ENCODE results near the gene ZDHHC12.
A peak's percentile ranks its signal among the peaks of the same experiment; 100 is the strongest.

ZDHHC12 gene

DNA sequence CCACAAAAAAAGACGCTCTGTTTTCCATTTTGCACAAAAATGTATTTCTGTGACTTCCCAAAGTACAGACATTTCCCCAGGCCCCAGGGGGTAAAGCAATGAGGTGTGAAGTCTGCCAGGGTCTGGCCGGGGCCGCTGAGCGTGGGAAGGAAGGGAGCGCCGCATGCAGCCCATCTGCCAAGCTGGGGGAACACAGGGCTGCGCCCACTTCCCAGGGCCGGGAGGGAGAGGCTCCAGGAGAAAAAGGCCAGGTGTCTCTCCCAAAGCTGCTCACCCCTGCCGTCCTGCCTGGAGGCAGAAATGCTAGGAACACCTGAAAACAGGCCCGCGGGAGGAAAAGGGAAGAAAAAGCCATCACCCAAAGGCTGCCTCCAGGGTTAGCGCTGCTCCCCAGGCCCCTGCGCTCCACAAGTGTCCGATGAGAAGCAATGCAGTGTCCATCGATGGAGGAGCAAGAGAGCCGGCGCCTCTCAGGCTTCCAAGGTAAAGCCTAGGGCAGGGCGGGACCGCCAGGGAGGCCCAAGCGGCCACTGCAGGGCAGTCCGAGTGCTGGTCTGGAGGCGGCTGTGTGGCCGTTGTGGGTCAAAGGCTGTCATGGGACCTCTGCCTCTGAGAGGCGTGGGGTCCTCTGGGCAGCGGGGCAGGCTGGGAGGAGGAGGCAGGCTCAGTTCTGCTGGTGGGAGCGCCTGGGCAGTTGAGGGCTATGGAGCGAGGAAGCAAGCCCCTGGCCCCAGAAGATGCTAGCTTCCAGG is 6.0 kb upstream of the ZDHHC12 start:
- no peak for DNase-seq

DNA sequence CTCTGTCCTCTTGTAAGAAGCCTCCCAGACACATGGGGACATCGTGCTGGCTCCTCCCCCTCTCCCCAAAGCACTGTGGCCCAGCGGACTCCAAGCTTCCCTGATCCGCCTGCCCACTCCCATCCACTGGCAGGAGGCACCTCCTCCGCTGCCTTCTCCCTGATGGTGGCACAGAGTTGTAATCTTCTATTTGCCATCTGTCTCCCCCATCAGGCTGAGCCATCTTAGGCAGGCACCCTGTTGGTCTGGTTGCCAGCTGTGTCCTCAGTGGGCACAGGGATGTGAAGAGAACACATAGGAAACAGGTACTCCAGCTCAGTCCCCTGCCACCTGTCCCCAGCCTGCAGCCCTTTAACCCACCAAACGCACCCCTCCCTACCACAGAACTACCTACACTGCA is 5.4 kb upstream of the ZDHHC12 start:
- no peak for DNase-seq

- no peak for DNase-seq
Observed at GRCh38 chr9:128728298-128728697, 4.4 kb upstream of the ZDHHC12 start.

DNA sequence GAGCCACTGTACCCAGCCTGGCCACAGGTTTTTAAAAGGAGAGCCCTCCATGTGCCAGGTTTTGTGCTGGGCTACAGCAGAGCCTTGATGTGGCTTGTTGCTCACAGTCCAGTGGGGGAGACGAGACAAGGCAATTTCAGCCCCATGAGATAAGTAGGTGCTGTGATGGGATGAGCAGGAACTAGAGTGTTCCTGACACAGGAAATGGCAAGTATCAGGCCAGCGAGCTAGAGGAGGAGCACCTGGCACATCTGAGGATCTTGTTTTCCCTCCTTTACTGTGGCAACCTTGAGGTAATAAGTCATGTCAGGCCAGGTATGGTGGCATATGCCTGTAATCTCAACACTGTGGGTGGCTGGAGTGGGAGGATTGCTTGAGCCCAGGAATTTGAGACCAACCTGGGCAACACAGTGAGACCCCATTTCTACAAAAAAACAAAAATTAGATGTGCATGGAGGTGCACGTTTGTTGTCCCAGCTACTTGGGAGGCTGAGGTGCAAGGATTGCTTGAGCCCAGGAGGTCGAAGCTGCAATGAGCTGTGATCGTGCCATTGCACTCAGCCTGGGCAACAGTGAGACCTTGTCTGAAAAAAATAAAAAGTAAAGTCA is 3.8 kb upstream of the ZDHHC12 start:
- DNase-seq, result no peak

DNA sequence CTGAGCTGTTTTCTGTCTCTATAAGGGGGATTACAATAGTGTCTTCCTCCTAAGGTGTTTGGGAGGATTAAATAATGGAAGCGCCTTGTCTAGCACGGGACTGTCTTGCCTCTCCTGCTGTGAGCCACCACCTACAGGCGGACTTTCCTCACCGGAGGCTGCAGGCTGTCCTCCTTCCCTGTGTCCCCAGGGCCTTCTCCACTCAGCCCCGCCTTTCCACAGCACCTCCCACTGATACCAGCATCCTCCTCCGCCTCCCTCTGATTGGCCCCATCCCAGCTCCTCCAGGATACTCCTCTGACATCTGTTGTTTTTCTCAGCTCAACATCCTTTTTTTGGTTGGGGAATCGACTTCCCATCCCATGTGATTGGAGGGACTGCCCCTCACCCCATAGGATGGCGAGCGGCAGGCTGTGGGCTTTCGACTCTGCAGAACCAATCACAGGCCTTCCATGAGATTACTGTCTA is 851 bp upstream of the ZDHHC12 start:
- DNase-seq, result peak; percentile 72

- no peak for DNase-seq
Observed at GRCh38 chr9:128723352-128723865, 518 bp downstream of the ZDHHC12 start.

GRCh38 chr9:128722380-128723351 is 1.3 kb downstream of the ZDHHC12 start:
- DNase-seq, result no peak

GRCh38 chr9:128721487-128722010 is 2.4 kb downstream of the ZDHHC12 start:
- no peak for DNase-seq

DNA sequence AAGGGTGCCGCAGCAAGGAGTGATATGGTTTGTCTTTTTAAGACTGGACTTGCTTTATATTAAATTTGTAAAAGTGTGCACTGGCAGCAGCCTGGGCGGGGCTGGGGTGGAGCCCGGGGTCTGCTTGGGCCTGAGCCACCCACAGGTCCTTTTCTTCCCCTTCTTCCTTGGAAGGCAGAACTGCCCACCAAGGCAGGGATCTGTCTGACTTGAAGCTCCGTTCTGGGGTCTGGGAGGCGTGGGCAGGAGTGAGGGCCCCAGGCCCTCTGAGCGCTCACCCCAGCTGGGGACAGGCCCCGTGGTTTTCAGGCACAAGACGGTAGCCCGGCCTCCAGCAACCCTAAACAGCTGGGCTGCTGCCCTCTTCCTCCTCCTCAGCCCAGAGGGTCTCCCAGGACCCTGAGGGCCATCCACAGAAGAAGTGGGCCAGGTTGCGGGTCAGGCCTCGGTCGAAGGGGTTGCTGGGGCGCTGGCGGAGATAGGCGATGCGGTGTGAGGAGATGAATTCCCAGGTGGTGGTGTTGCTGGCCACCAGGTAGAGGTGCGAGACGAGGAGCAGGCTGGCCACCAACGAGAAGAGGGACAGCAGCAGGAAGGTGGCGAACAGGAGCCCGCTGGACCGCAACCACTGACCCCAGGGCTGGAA is 3.0 kb downstream of the ZDHHC12 start:
- no peak for DNase-seq

GRCh38 chr9:128719919-128720605 is 3.9 kb downstream of the ZDHHC12 start:
- no peak for DNase-seq

- no peak for DNase-seq
Observed at GRCh38 chr9:128718475-128718874, 5.5 kb downstream of the ZDHHC12 start.

GRCh38 chr9:128718047-128718446 is 5.9 kb downstream of the ZDHHC12 start:
- no peak for DNase-seq

DNA sequence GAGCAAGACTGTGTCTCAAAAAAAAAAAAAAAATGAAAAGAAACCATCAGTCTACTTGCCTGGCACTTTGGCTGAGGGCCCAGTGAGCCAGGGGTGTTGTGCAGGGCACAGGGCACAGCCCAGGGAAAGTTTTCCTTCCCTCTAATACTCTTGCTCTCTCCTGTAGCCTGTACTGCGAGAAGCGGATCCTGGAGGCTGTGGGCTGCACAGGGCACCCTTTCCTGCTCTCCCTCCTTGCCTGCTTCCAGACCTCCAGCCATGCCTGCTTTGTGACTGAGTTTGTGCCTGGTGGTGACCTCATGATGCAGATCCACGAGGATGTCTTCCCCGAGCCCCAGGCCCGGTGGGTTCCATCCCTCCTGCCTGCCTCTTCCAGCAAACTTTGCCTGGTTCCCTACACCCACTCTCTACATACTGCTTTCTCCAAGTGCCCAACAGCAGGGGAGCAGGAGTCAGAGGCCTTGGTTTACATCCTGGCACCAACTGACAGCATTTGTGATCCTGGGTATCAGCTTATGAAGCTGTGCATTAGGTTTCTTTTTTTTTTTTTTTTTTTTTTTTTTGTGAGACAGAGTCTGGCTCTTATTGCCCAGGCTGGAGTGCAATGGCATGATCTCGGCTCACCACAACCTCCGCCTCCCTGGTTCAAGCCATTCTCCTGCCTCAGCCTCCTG is 7.2 kb downstream of the ZDHHC12 start:
- DNase-seq, result no peak

DNA sequence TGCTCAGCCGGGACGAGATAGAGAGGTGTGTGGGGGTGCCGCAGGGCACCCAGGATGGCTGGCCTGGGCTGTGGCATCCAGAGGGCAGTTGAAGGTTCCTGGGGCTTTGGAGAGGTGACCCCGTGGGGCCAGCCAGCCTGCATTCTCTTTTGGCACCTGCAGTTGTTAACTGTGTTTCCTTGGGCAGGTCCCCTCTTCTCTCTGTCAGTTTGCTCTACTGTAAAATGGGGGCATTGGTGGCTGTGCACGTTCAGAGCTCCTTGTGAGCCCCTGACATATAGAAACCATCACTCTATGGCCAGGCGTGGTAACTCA is 8.5 kb downstream of the ZDHHC12 start:
- no peak for DNase-seq

DNA sequence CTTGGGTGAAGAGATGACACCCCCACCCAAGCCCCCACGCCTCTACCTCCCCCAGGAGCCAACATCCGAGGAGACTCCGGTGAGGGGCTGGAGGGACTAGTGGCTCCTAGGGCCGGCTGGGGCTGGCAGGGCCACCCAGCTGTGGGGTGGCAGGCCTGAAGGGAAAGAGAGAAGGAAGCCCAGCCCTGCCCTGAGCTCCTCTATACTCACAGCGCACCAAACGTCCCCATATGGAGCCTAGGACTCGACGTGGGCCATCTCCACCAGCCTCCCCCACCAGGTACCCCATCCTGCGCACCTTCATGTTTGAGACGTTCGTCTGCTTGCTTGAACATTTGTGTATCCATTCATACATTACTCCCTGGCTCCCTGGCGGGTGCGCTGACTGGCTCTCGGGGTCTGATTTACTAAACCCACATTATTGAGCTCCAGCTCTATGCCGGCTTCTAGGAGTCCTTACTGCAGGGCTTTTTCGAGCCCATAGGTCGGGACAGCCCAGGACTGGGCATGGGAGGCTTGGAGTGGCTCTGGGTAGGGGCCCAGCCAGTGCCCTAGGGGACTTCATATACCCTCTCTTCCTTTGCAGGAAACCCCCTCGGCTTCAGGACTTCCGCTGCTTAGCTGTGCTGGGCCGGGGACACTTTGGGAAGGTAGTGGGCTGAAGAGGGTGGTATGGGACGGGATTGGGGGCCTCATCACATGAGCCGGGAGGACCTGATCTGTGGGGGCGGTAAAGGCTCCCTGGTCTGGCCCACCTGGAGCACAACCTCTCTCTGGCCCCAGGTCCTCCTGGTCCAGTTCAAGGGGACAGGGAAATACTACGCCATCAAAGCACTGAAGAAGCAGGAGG is 9.1 kb downstream of the ZDHHC12 start:
- DNase-seq, result no peak

GRCh38 chr9:128713941-128714573 is 9.9 kb downstream of the ZDHHC12 start:
- DNase-seq, result no peak

- DNase-seq, result no peak
Observed at GRCh38 chr9:128713411-128713780, 10.5 kb downstream of the ZDHHC12 start.

GRCh38 chr9:128712451-128713410 is 11.2 kb downstream of the ZDHHC12 start:
- no peak for DNase-seq

GRCh38 chr9:128707446-128707845 is 16.5 kb downstream of the ZDHHC12 start:
- no peak for DNase-seq

Measured in activated CD4-positive, alpha-beta T cell treated with anti-CD3 and anti-CD28 coated beads, Interleukin-10, Interleukin-2, amounts not matched to agents 100 ng/mL and 50 ng/mL, durations not matched to agents 16 hours and 8 hours (primary cell).